SK-N-MC (cell line): ENCODE results near the gene MAML2.

Source experiments
- EZH2 ChIP-seq: fragments of 200-600 bp; sonication (generic); IDR thresholded peaks from one replicate; pipeline ENCODE4 v1.6.1; 2017; ENCODE audit warnings: antibody characterized with exemption
- POLR2AphosphoS5 ChIP-seq: IDR thresholded peaks from 2 replicates; pipeline ENCODE4 v1.6.1; 2012; ENCODE audit warnings: mild to moderate bottlenecking, low read depth, low read length, borderline replicate concordance

DNA sequence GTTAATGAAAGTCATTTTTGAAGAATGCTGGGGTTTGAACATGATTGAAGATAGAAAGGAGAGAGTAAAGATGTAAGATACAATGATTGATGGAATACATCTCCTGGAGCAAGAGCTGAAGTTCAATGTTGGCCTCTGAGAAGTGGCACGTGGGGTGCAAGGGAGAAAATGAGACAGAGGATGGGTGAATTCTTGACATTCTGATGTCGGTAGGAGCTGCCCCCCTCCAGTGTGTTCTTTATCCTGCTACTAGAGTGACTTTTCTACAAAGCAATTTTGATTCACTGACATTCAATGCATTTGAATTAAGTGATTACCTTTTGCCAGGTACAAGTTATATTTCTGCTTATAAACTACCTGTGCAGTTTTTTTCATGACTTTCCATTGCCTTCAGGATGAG is 260.1 kb downstream of the MAML2 start:
- TF ChIP-seq EZH2: no peak
- no peak for TF ChIP-seq POLR2AphosphoS5
